Upper lobe of right lung (tissue), 1 donor: ENCODE results near the gene SLC15A4. TPM values are rescaled to one million over a fixed set of nuclear protein-coding genes. Genes with fewer than 3 reads are reported as not detected.
A peak's percentile ranks its signal among the peaks of the same experiment; 100 is the strongest.

ENCODE experiments used
- ATAC-seq: fragments of 200-7000 bp; cut with Tn5 transposase; one replicate; pipeline ENCODE4 v1.9.1; 2020; ENCODE audit warnings: mild to moderate bottlenecking, moderate library complexity
- DNase-seq: peaks from one replicate; pipeline ENCODE4 v3.0.0-alpha.2; 2020
- H3K27ac ChIP-seq: fragments of 200-600 bp; one replicate; pipeline ENCODE4 v1.8.0; 2022
- H3K27me3 ChIP-seq: fragments of 200-600 bp; one replicate; pipeline ENCODE4 v1.8.0; 2022; ENCODE audit warnings: mild to moderate bottlenecking
- H3K36me3 ChIP-seq: fragments of 200-600 bp; one replicate; pipeline ENCODE4 v1.8.0; 2022
- H3K4me1 ChIP-seq: fragments of 200-600 bp; one replicate; pipeline ENCODE4 v1.8.0; 2022
- H3K4me3 ChIP-seq: fragments of 200-600 bp; one replicate; pipeline ENCODE4 v1.8.0; 2022; ENCODE audit warnings: mild to moderate bottlenecking
- H3K9me3 ChIP-seq: fragments of 200-600 bp; one replicate; pipeline ENCODE4 v1.8.0; 2022
- CTCF ChIP-seq: fragments of 200-600 bp; IDR thresholded peaks from one replicate; pipeline ENCODE4 v1.8.0; 2022; ENCODE audit warnings: antibody characterized with exemption
- intact Hi-C: fragments of 100-400 bp; cut with DNase I; formaldehyde crosslinking; loops from one replicate; pipeline ENCODE4 v1.11.0; 2022
- total RNA-seq: library from RNA; stranded (reverse); fragmentation: NEBNext Ultra II Directional; extraction: Animal tissue kit (Norgen Biotek cat#: 25700); gene quantifications from one replicate; pipeline ENCODE4 v1.2.1, GENCODE V29; 2021
- donor health status: DM: no; HTN: yes; CAD: no; lungs with severe emphysema.

Gene SLC15A4
- total RNA-seq, 1 donor from 2014 or later: 31.3 TPM

- no peaks in the 10 kb centered on the region for H3K36me3 ChIP-seq
- no peak overlapping the region for H3K4me3 ChIP-seq
- no peak overlapping the region for H3K27ac ChIP-seq
- peaks cover 31% of the 10 kb centered on the region for H3K4me1 ChIP-seq
- no peaks in the 10 kb centered on the region for H3K9me3 ChIP-seq
- no peaks in the 10 kb centered on the region for H3K27me3 ChIP-seq
- DNase-seq: no peak
- TF ChIP-seq CTCF: no peak
- no peak for ATAC-seq
- intact Hi-C loops: no loop called here
Measured at GRCh38 chr12:128825835-128826234, 2.1 kb upstream of the SLC15A4 start.

GRCh38 chr12:128823216-128823915 is 392 bp downstream of the SLC15A4 start:
- H3K27ac ChIP-seq: peak overlapping the region; percentile 75
- H3K9me3 ChIP-seq: no peaks in the 10 kb centered on the region
- ATAC-seq (peak; percentile 51), DNase-seq (peak; percentile 75)
- no peaks in the 10 kb centered on the region for H3K36me3 ChIP-seq
- H3K4me3 ChIP-seq: peak overlapping the region; percentile 85
- TF ChIP-seq CTCF: no peak
- H3K4me1 ChIP-seq: peaks cover 47% of the 10 kb centered on the region
- H3K27me3 ChIP-seq: no peaks in the 10 kb centered on the region
- intact Hi-C loops: no loop called here

GRCh38 chr12:128820723-128821432 is 2.9 kb downstream of the SLC15A4 start:
- intact Hi-C loops: no loop called here
- no peaks in the 10 kb centered on the region for H3K9me3 ChIP-seq
- no peak for TF ChIP-seq CTCF
- H3K4me3 ChIP-seq: no peak overlapping the region
- peak; percentile 64 for ATAC-seq
- no peak overlapping the region for H3K27ac ChIP-seq
- no peaks in the 10 kb centered on the region for H3K27me3 ChIP-seq
- H3K4me1 ChIP-seq: peaks cover 65% of the 10 kb centered on the region
- no peaks in the 10 kb centered on the region for H3K36me3 ChIP-seq
- no peak for DNase-seq

GRCh38 chr12:128820253-128820652 is 3.5 kb downstream of the SLC15A4 start:
- Histone ChIP-seq H3K9me3 (no peaks in the 10 kb centered on the region), H3K36me3 (no peaks in the 10 kb centered on the region), H3K27ac (no peak overlapping the region), H3K4me1 (peaks cover 65% of the 10 kb centered on the region), H3K27me3 (no peaks in the 10 kb centered on the region), H3K4me3 (no peak overlapping the region)
- ATAC-seq (no peak), DNase-seq (no peak)
- no peak for TF ChIP-seq CTCF
- intact Hi-C loops: no loop called here

GRCh38 chr12:128819293-128820144 is 4.2 kb downstream of the SLC15A4 start:
- intact Hi-C loops: no loop called here
- no peak for DNase-seq
- peaks cover 3% of the 10 kb centered on the region for H3K36me3 ChIP-seq
- H3K9me3 ChIP-seq: no peaks in the 10 kb centered on the region
- ATAC-seq: no peak
- H3K27ac ChIP-seq: no peak overlapping the region
- TF ChIP-seq CTCF: no peak
- no peaks in the 10 kb centered on the region for H3K27me3 ChIP-seq
- peaks cover 61% of the 10 kb centered on the region for H3K4me1 ChIP-seq
- H3K4me3 ChIP-seq: no peak overlapping the region
